H1 (cell line): ENCODE measurements around the gene PGLYRP4. TPM values are rescaled to one million over a fixed set of nuclear protein-coding genes. Genes with fewer than 3 reads are reported as not detected.

ENCODE experiments used
- CTCF ChIA-PET: fragments of 300-600 bp; sonication (Branson Sonifier 250); formaldehyde crosslinking; loops from one replicate; lab custom pipeline; 2021; ENCODE audit not compliant: partially characterized antibody; lab: Charles Lee
- POLR2A ChIA-PET: fragments of 300-600 bp; sonication (Branson Sonifier 250); formaldehyde crosslinking; loops from one replicate; lab custom pipeline; 2021; ENCODE audit warnings: inconsistent platforms; ENCODE audit not compliant: partially characterized antibody; lab: Charles Lee
- DNase-seq, 2 experiments: peaks; one replicate each; pipeline versions ENCODE4 v3.0.0 to v3.0.0-alpha.2; 2010 to 2022; ENCODE audit warnings: low spot score in 2 of 2, low read depth in 1 of 2, mixed read lengths in 1 of 2
- FAIRE-seq: peaks from 2 replicates; lab custom pipeline; 2011; peaks lifted over from hg19 to GRCh38; lab: Jason Lieb, UNC
- H2AFZ ChIP-seq: 2 replicates; pipeline ENCODE4 v1.8.1; 2012; ENCODE audit warnings: low read length, inconsistent platforms
- H2AK5ac ChIP-seq: 2 replicates; pipeline ENCODE4 v1.6.1; 2013; ENCODE audit warnings: low read depth, low read length
- H2BK120ac ChIP-seq: replicated peaks from 2 replicates; pipeline ENCODE3; 2013; ENCODE audit warnings: low read depth, low read length, inconsistent platforms
- H2BK12ac ChIP-seq: 2 replicates; pipeline ENCODE4 v1.6.1; 2013; ENCODE audit warnings: low read depth, low read length
- H2BK15ac ChIP-seq: 2 replicates; pipeline ENCODE4 v1.6.1; 2013; ENCODE audit warnings: low read length
- H2BK20ac ChIP-seq: 2 replicates; pipeline ENCODE4 v1.6.1; 2013; ENCODE audit warnings: low read length
- H2BK5ac ChIP-seq: 2 replicates; pipeline ENCODE4 v1.6.1; 2013; ENCODE audit warnings: low read depth, low read length
- H3K14ac ChIP-seq: 2 replicates; pipeline ENCODE4 v1.6.1; 2013; ENCODE audit warnings: inconsistent platforms; ENCODE audit not compliant: insufficient read length
- H3K18ac ChIP-seq: 2 replicates; pipeline ENCODE4 v1.6.1; 2013; ENCODE audit warnings: low read length; ENCODE audit errors: extremely low read depth
- H3K23ac ChIP-seq: 2 replicates; pipeline ENCODE4 v1.6.1; 2013; ENCODE audit warnings: inconsistent platforms; ENCODE audit not compliant: insufficient read length
- H3K23me2 ChIP-seq: 2 replicates; pipeline ENCODE4 v1.6.1; 2013; ENCODE audit warnings: low read depth, low read length
- H3K27ac ChIP-seq: 2 replicates; pipeline ENCODE4 v1.6.1; 2011; ENCODE audit warnings: low read depth, low read length, inconsistent platforms
- H3K27me3 ChIP-seq, 4 experiments: replicated peaks in 1 of 4; 1 replicate in 1 of 4; 2 replicates in 3 of 4; pipeline versions ENCODE4 v1.6.1 to v1.8.1; 2011 to 2013; ENCODE audit warnings: low read length in 3 of 4, mild to moderate bottlenecking in 3 of 4, inconsistent platforms in 2 of 4, mixed read lengths in 2 of 4, moderate library complexity in 1 of 4; ENCODE audit not compliant: control insufficient read depth in 3 of 4, insufficient read depth in 3 of 4; ENCODE audit errors: extremely low read depth in 1 of 4
- H3K36me3 ChIP-seq, 4 experiments: 2 replicates each; pipeline versions ENCODE4 v1.6.1 to v1.8.1; 2011 to 2013; ENCODE audit warnings: mild to moderate bottlenecking in 4 of 4, low read length in 3 of 4, moderate library complexity in 2 of 4, control low read depth in 1 of 4, inconsistent platforms in 1 of 4; ENCODE audit not compliant: insufficient read depth in 4 of 4, control insufficient read depth in 2 of 4
- H3K4ac ChIP-seq: replicated peaks from 2 replicates; pipeline ENCODE3; 2013; ENCODE audit warnings: low read length, low read depth, mixed read lengths, inconsistent platforms; ENCODE audit not compliant: insufficient read length
- H3K4me1 ChIP-seq, 4 experiments: replicated peaks in 1 of 4; 1 replicate in 1 of 4; 2 replicates in 3 of 4; pipeline versions ENCODE4 v1.6.1 to v1.8.1; 2011 to 2013; ENCODE audit warnings: low read length in 3 of 4, inconsistent platforms in 2 of 4, mixed read lengths in 1 of 4; ENCODE audit not compliant: insufficient read depth in 4 of 4, control insufficient read depth in 3 of 4
- H3K4me2 ChIP-seq, 2 experiments: 2 replicates each; pipeline versions ENCODE4 v1.6.1 to v1.8.1; 2011 to 2013; ENCODE audit warnings: low read depth in 2 of 2, low read length in 2 of 2, control low read depth in 1 of 2, inconsistent platforms in 1 of 2, mild to moderate bottlenecking in 1 of 2; ENCODE audit not compliant: insufficient read depth in 1 of 2
- H3K4me3 ChIP-seq, 4 experiments: fragments of 200-600, 300-600 bp in 1 of 4; sonication (generic), shearing (Covaris generic), sonication (Bioruptor Twin) in 1 of 4; 2 replicates each; pipeline versions ENCODE4 v1.5.1 to v1.8.1; 2011 to 2016; ENCODE audit warnings: low read length in 4 of 4, low read depth in 3 of 4, control low read depth in 2 of 4, inconsistent platforms in 2 of 4, mild to moderate bottlenecking in 2 of 4, mixed read lengths in 1 of 4, moderate library complexity in 1 of 4; ENCODE audit not compliant: insufficient read depth in 2 of 4; ENCODE audit errors: extremely low read depth in 1 of 4
- H3K56ac ChIP-seq: replicated peaks from 2 replicates; pipeline ENCODE3; 2013; ENCODE audit warnings: low read depth, mild to moderate bottlenecking, mixed read lengths, low read length, inconsistent platforms; ENCODE audit not compliant: insufficient read length
- H3K79me1 ChIP-seq: 2 replicates; pipeline ENCODE4 v1.6.1; 2013; ENCODE audit warnings: low read depth, low read length, control low read depth
- H3K79me2 ChIP-seq, 2 experiments: 2 replicates each; pipeline versions ENCODE4 v1.6.1 to v1.8.1; 2012 to 2013; ENCODE audit warnings: low read length in 2 of 2, mild to moderate bottlenecking in 2 of 2, inconsistent platforms in 1 of 2; ENCODE audit not compliant: insufficient read depth in 2 of 2, control insufficient read depth in 1 of 2
- H3K9ac ChIP-seq, 4 experiments: replicated peaks in 1 of 4; 1 replicate in 1 of 4; 2 replicates in 3 of 4; pipeline versions ENCODE4 v1.6.1 to v1.8.1; 2011 to 2013; ENCODE audit warnings: low read depth in 3 of 4, low read length in 3 of 4, control low read depth in 2 of 4, mild to moderate bottlenecking in 2 of 4, moderate library complexity in 2 of 4, inconsistent platforms in 1 of 4; ENCODE audit errors: extremely low read depth in 1 of 4
- H3K9me3 ChIP-seq, 2 experiments: 2 replicates each; pipeline versions ENCODE4 v1.6.1 to v1.8.1; 2012 to 2013; ENCODE audit warnings: mild to moderate bottlenecking in 2 of 2, moderate library complexity in 2 of 2, control low read depth in 1 of 2, inconsistent platforms in 1 of 2, low read depth in 1 of 2, low read length in 1 of 2, mixed read lengths in 1 of 2; ENCODE audit not compliant: insufficient read depth in 2 of 2
- H4K20me1 ChIP-seq, 2 experiments: replicated peaks in 1 of 2; 2 replicates each; pipeline versions ENCODE3 to v1.8.1; 2011 to 2013; ENCODE audit warnings: inconsistent platforms in 2 of 2, low read length in 2 of 2, mild to moderate bottlenecking in 1 of 2; ENCODE audit not compliant: insufficient read depth in 2 of 2, control insufficient read depth in 1 of 2
- H4K5ac ChIP-seq: 2 replicates; pipeline ENCODE4 v1.6.1; 2013; ENCODE audit warnings: low read length, low read depth, mixed read lengths, inconsistent platforms; ENCODE audit not compliant: insufficient read length
- H4K8ac ChIP-seq: 2 replicates; pipeline ENCODE4 v1.8.0; 2013; ENCODE audit warnings: mild to moderate bottlenecking, moderate library complexity, low read length, inconsistent platforms; ENCODE audit not compliant: insufficient read depth; ENCODE audit errors: extremely low read depth
- H4K91ac ChIP-seq: replicated peaks from 2 replicates; pipeline ENCODE3; 2013; ENCODE audit warnings: low read length, mixed read lengths, inconsistent platforms; ENCODE audit not compliant: insufficient read length
- ATF2 ChIP-seq: IDR thresholded peaks from 2 replicates; pipeline ENCODE4 v1.6.1; 2012; ENCODE audit warnings: low read length, inconsistent platforms
- CREB1 ChIP-seq: IDR thresholded peaks from 2 replicates; pipeline ENCODE4 v1.6.1; 2012; ENCODE audit warnings: inconsistent platforms
- E2F6 ChIP-seq: IDR thresholded peaks from 2 replicates; pipeline ENCODE4 v1.6.1; 2012; ENCODE audit warnings: inconsistent platforms
- RAD21 ChIP-seq, 2 experiments: IDR thresholded peaks in 1 of 2; conservative IDR thresholded peaks in 1 of 2; 2 replicates each; pipeline ENCODE4 v1.6.1; 2011; ENCODE audit warnings: low read depth in 2 of 2, low read length in 2 of 2, improper control_type of control experiment in 1 of 2, inconsistent platforms in 1 of 2, mild to moderate bottlenecking in 1 of 2, moderate library complexity in 1 of 2
- WGBS, 2 experiments: shearing (Covaris generic) in 1 of 2; methylation state at CpG; one replicate each; pipeline versions ENCODE4 v1.1.6 to v1.1.7; 2013 to 2015; ENCODE audit warnings: low lambda C conversion rate in 2 of 2, mixed read lengths in 2 of 2, inconsistent platforms in 1 of 2, low coverage in 1 of 2, missing lambda C conversion rate in 1 of 2; ENCODE audit not compliant: insufficient replicate concordance in 2 of 2, insufficient coverage in 1 of 2, insufficient read length in 1 of 2; ENCODE audit errors: extremely low coverage in 1 of 2, missing lambda C conversion rate in 1 of 2; 5-methylcytosine and 5-hydroxymethylcytosine counted together
- polyA plus RNA-seq, 7 experiments: library from polyadenylated mRNA; depleted of rRNA in 3 of 7; stranded (reverse) in 5 of 7; unstranded in 2 of 7; fragments of >200 nt in 5 of 7; fragments of 200-250 nt in 2 of 7; gene quantifications; 1 replicate in 5 of 7; 2 replicates in 1 of 7; 4 replicates in 1 of 7; pipeline versions ENCODE4 v1.2.1 to v1.2.3, GENCODE V29; 2011 to 2013; ENCODE audit warnings: missing spikeins in 2 of 7, mixed read lengths in 2 of 7
- total RNA-seq: library from RNA; stranded (reverse); fragmentation: NEBNext Ultra II Directional; extraction: Animal tissue kit (Norgen Biotek cat#: 25700); gene quantifications from 2 replicates; pipeline ENCODE4 v1.2.1, GENCODE V29; 2021
- TF ChIP-seq, protein P1 (sequence below), 3 experiments: IDR thresholded peaks; 1 replicate in 2 of 3; 2 replicates in 1 of 3; pipeline versions ENCODE4 v1.5.1 to v1.6.1; 2011; ENCODE audit warnings: low read length in 3 of 3, mild to moderate bottlenecking in 3 of 3, inconsistent platforms in 2 of 3, low read depth in 1 of 3, moderate library complexity in 1 of 3; ENCODE audit not compliant: insufficient read depth in 1 of 3; ENCODE audit errors: control extremely low read depth in 1 of 3

Gene PGLYRP4
- total and polyA plus RNA-seq, 2 of the 8 experiments (the other 6 are each of a cell fraction or from before 2014, with no cell fraction given): not detected

GRCh38 chr1:153353226-153353947 lies 4.7 kb upstream of the PGLYRP4 start:
- Histone ChIP-seq H2BK5ac (0 out of 2 replicates have a peak overlapping the region, but pooled peaks have one; percentile 12), H3K9me3 (no peaks in the 10 kb centered on the region), H3K36me3 (no peaks in the 10 kb centered on the region), H3K4me2 (no peak overlapping the region), H2BK12ac (no peak overlapping the region), H2BK120ac (no peak overlapping the region), H4K20me1 (no peaks in the 10 kb centered on the region), H2AK5ac (no peak overlapping the region), H3K9ac (no peak overlapping the region), H3K27ac (no peak overlapping the region), H3K56ac (no peak overlapping the region), H3K4ac (no peak overlapping the region), H3K23me2 (no peaks in the 10 kb centered on the region), H4K91ac (no peak overlapping the region), H4K8ac (no peak overlapping the region), H3K23ac (no peak overlapping the region), H3K79me2 (no peaks in the 10 kb centered on the region), H2BK20ac (no peak overlapping the region), H3K14ac (no peak overlapping the region), H3K27me3 (no peaks in the 10 kb centered on the region), H3K79me1 (no peaks in the 10 kb centered on the region), H2BK15ac (no peak overlapping the region), H3K4me3 (no peak overlapping the region), H3K18ac (no peak overlapping the region), H4K5ac (no peak overlapping the region), H3K4me1 (no peaks in the 10 kb centered on the region; a peak in 1 of 7 replicates), H2AFZ (peak overlapping the region; percentile 42; the same call in 1 of the 2 replicates)
- WGBS, 2 experiments: 86% methylated on average over 7 of the region's 7 CpGs; no CpG with 5 or more reads in 1 of the 2 experiments
- FAIRE-seq: no peak
- peak in 1 of 2 experiments; percentile 60 for DNase-seq
- ChIA-PET CTCF (interaction anchor here (0.6 to 8.5 kb wide), 57 partner anchors 9 to 1319 kb away, joined by 3 to 360 read pairs (median 5); partner anchors contain the start of genes PGLYRP3, S100A1 and S100A14), POLR2A (interaction anchor here (1.0 to 1.3 kb wide), 2 partner anchors 131 to 274 kb away, joined by 3 read pairs; partner anchors contain the start of gene S100A13)
- TF ChIP-seq ATF2 (no peak), E2F6 (peak; percentile 23; the same call in 1 of the 2 replicates), RAD21 (IDR thresholded peaks at IDR 0.05 in 1 of 2, conservative IDR thresholded peaks at IDR 0.05 in 1 of 2; ENCODE audit: low read depth in 2 of 2, low read length in 2 of 2) (peak; percentile 63), CREB1 (no peak)
- TF ChIP-seq, protein P1, sequence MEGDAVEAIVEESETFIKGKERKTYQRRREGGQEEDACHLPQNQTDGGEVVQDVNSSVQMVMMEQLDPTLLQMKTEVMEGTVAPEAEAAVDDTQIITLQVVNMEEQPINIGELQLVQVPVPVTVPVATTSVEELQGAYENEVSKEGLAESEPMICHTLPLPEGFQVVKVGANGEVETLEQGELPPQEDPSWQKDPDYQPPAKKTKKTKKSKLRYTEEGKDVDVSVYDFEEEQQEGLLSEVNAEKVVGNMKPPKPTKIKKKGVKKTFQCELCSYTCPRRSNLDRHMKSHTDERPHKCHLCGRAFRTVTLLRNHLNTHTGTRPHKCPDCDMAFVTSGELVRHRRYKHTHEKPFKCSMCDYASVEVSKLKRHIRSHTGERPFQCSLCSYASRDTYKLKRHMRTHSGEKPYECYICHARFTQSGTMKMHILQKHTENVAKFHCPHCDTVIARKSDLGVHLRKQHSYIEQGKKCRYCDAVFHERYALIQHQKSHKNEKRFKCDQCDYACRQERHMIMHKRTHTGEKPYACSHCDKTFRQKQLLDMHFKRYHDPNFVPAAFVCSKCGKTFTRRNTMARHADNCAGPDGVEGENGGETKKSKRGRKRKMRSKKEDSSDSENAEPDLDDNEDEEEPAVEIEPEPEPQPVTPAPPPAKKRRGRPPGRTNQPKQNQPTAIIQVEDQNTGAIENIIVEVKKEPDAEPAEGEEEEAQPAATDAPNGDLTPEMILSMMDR (IDR thresholded peaks at IDR 0.05; ENCODE audit: control extremely low read depth in 1 of 3, insufficient read depth in 1 of 3, low read depth in 1 of 3, low read length in 3 of 3): peak; percentile 64 to 78 (median 77)
